Ovary (tissue), 9 donors: ENCODE data around the gene TEDC1. TPM values are rescaled to one million over a fixed set of nuclear protein-coding genes. Genes with fewer than 3 reads are reported as not detected.

Source experiments
- DNase-seq, 5 donors: peaks; one replicate each; pipeline ENCODE4 v3.0.0-alpha.2; 2019 to 2020
- H3K27ac ChIP-seq, 2 donors: fragments of 200-600 bp; one replicate each; pipeline versions ENCODE4 v1.5.1 to v1.8.0; 2019 to 2022
- H3K27me3 ChIP-seq: fragments of 200-600 bp; one replicate; pipeline ENCODE4 v1.8.0; 2022
- H3K36me3 ChIP-seq: fragments of 200-600 bp; sonication (generic); one replicate; pipeline ENCODE4 v1.5.1; 2019
- H3K4me1 ChIP-seq: one replicate; pipeline ENCODE4 v1.8.1; 2013; ENCODE audit warnings: mild to moderate bottlenecking, moderate library complexity; ENCODE audit not compliant: insufficient read depth
- H3K4me3 ChIP-seq: fragments of 200-600 bp; sonication (generic); one replicate; pipeline ENCODE4 v1.5.1; 2017
- H3K9me3 ChIP-seq, 2 donors: fragments of 200-600 bp in 1 of 2; sonication (generic) in 1 of 2; one replicate each; pipeline versions ENCODE4 v1.5.1 to v1.8.1; 2013 to 2019; ENCODE audit warnings: mild to moderate bottlenecking in 1 of 2, moderate library complexity in 1 of 2
- CTCF ChIP-seq, 3 donors: fragments of 450-650 bp in 2 of 3; fragments of 200-600 bp in 1 of 3; IDR thresholded peaks; one replicate each; pipeline versions ENCODE4 v1.5.1 to v1.8.0; 2016 to 2022; ENCODE audit warnings: antibody characterized with exemption in 3 of 3, mild to moderate bottlenecking in 1 of 3
- EP300 ChIP-seq: sonication (generic); formaldehyde crosslinking; IDR thresholded peaks from one replicate; pipeline ENCODE4 v1.6.1; 2017; ENCODE audit warnings: antibody characterized with exemption
- POLR2A ChIP-seq: fragments of 450-650 bp; IDR thresholded peaks from one replicate; pipeline ENCODE4 v1.6.1; 2017; ENCODE audit warnings: antibody characterized with exemption, mild to moderate bottlenecking, moderate library complexity
- WGBS, 3 donors: extraction: QIAGEN DNeasy Blood & Tissue Kit in 1 of 3; methylation state at CpG; one replicate each; pipeline versions ENCODE4 v1.1.5 to v1.1.7; 2013 to 2017; 5-methylcytosine and 5-hydroxymethylcytosine counted together
- intact Hi-C, 4 donors: fragments of 100-400 bp; cut with DNase I; formaldehyde crosslinking; loops; one replicate each; pipeline versions ENCODE4 v1.11.0 to v1.15.1; 2022 to 2023
- polyA plus RNA-seq, 2 donors: library from polyadenylated mRNA; stranded (reverse); fragments of 200-250 nt in 1 of 2; fragments of 350-450 nt in 1 of 2; fragmentation: Illumina TruSeq in 1 of 2; extraction: RNeasy Lipid Tissue Mini Kit (QIAGEN cat#74804) in 1 of 2; gene quantifications; one replicate each; pipeline ENCODE4 v1.2.3, GENCODE V29; 2013 to 2014
- total RNA-seq, 7 donors: library from RNA; depleted of rRNA in 2 of 7; stranded (reverse); fragments of >200 nt in 2 of 7; fragmentation: NEBNext Ultra II Directional in 3 of 7; extraction: Animal tissue kit (Norgen Biotek cat#: 25700) in 3 of 7; gene quantifications; one replicate each; pipeline versions ENCODE4 v1.1.0 to v1.2.4, GENCODE V29; 2016 to 2023
- donor health status: DM: no; HTN: no; CAD: no; lungs with moderate emphysema.
- donor health status: DM: no; HTN: no; CAD: no.
- donor health status: Bipolar disorder and iron deficiency.
- donor health status: DM: yes; HTN: yes; CAD: no.
- donor health status: DM: no; HTN: no; CAD: no.
- donor health status: DM: yes; HTN: yes; CAD: no.

The TEDC1 gene
- total and polyA plus RNA-seq, 9 donors, result 2.6 to 8.2 (median 3.8) TPM; not detected in 1

GRCh38 chr14:105525861-105526775, 35.1 kb downstream of the TEDC1 start, which contains the start of gene TMEM121:
Gene TMEM121, plus strand, starts transcription at chr14:105526583. Its CDS starts 2,252 bp downstream, at chr14:105528835.
- intact Hi-C loops, result loop anchor here in 2 of 4 donors (5.0 to 10.0 kb wide), 3 partner anchors 34 to 161 kb away; partner anchors contain the start of gene TEDC1 (in 1 of the 2)
- H3K27ac ChIP-seq, result no peak within 1 kb of the TSS

GRCh38 chr14:105526776-105527380, 35.8 kb downstream of the TEDC1 start:
- Histone ChIP-seq H3K27me3 (no peaks in the 10 kb centered on the region), H3K27ac (no peak overlapping the region)
- 0 to 1% (median 1%) methylated on average over 23 to 48 of the region's 48 CpGs for WGBS, 3 donors

More at GRCh38 chr14:105525861-105526775, 35.1 kb downstream of the TEDC1 start, which contains the start of gene TMEM121:
- peak in 3 of 5 donors; percentile 47 to 63 (median 61) for DNase-seq
- no peak for TF ChIP-seq POLR2A
- TF ChIP-seq CTCF (IDR thresholded peaks at IDR 0.05), result no peak
- no peak for TF ChIP-seq EP300
- no peaks in the 10 kb centered on the region for H3K9me3 ChIP-seq
- 0 to 5% (median 1%) methylated on average over 14 to 87 of the region's 88 CpGs for WGBS, 3 donors
- peaks cover 10% of the 10 kb centered on the region for H3K4me1 ChIP-seq
- peak within 1 kb of the TSS; percentile 60 for H3K4me3 ChIP-seq
- no peaks in the 10 kb centered on the region for H3K27me3 ChIP-seq
- H3K36me3 ChIP-seq, result no peaks in the 10 kb centered on the region

GRCh38 chr14:105527381-105527825, 36.4 kb downstream of the TEDC1 start:
- peaks cover 10% of the 10 kb centered on the region for H3K4me1 ChIP-seq
- TF ChIP-seq POLR2A (no peak), CTCF (IDR thresholded peaks at IDR 0.05) (no peak), EP300 (no peak)
- 9 to 21% (median 13%) methylated on average over 16 to 23 of the region's 23 CpGs for WGBS, 3 donors
- intact Hi-C loops, result loop anchor here in 2 of 4 donors (5.0 to 10.0 kb wide), 3 partner anchors 35 to 163 kb away; partner anchors contain the start of gene TEDC1 (in 1 of the 2)
- no peaks in the 10 kb centered on the region for H3K9me3 ChIP-seq
- peak overlapping the region in 1 of 2 donors; percentile 53 for H3K27ac ChIP-seq
- H3K27me3 ChIP-seq, result no peaks in the 10 kb centered on the region
- peak overlapping the region; percentile 60 for H3K4me3 ChIP-seq
- no peak for DNase-seq
- H3K36me3 ChIP-seq, result no peaks in the 10 kb centered on the region

More at GRCh38 chr14:105526776-105527380, 35.8 kb downstream of the TEDC1 start:
- DNase-seq, result peak in 3 of 5 donors; percentile 48 to 57 (median 56)
- H3K4me1 ChIP-seq, result peaks cover 10% of the 10 kb centered on the region
- no peaks in the 10 kb centered on the region for H3K9me3 ChIP-seq
- no peaks in the 10 kb centered on the region for H3K36me3 ChIP-seq
- TF ChIP-seq POLR2A (no peak), CTCF (IDR thresholded peaks at IDR 0.05) (no peak), EP300 (no peak)
- H3K4me3 ChIP-seq, result peak overlapping the region; percentile 60
- intact Hi-C loops, result loop anchor here in 2 of 4 donors (5.0 to 10.0 kb wide), 3 partner anchors 35 to 162 kb away; partner anchors contain the start of gene TEDC1 (in 1 of the 2)
